Erythroblast (primary cell): ENCODE data around the gene SLC25A13.

Experiments
- GATA1 ChIP-seq: IDR thresholded peaks from 2 replicates; pipeline ENCODE4 v1.6.1; 2011; ENCODE audit warnings: low read depth, mild to moderate bottlenecking, control low read depth, low read length, moderate library complexity
- POLR2A ChIP-seq: IDR thresholded peaks from 2 replicates; pipeline ENCODE4 v1.6.1; 2011; ENCODE audit warnings: mild to moderate bottlenecking, low read length

DNA sequence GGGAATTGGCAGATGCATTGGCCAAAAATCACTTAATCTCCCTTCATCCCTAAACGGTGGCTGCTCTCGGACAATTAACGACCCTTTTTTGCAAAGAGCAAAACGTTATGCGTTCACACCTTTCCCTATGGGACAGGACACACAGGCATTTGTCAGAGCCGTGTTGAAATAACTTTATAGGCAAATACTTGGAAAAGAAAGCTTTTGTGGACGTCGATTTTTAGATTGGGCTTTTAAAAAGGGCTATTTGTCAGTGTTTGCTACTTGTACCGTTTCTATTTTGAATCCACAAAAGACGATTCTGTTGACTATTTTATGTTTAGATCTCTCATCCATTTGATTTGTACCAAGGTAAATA lies 245.6 kb downstream of the SLC25A13 start:
- TF ChIP-seq POLR2A (no peak), GATA1 (no peak)
